ENCODE data around the gene AGRN. TPM values are rescaled to one million over a fixed set of nuclear protein-coding genes. Genes with fewer than 3 reads are reported as not detected.
"Not testable (repeated sequence)": the region's sequence is repeated elsewhere in the genome, so short reads cannot be mapped to it uniquely, and the experiment has no call there.

The AGRN gene
- total RNA-seq, 2 experiments from 2014 or later: 12.4 to 14.6 TPM

- no peak overlapping the region for H3K4me3 Mint-ChIP-seq
- ChIA-PET POLR2A (no interaction called here), CTCF (no interaction called here)
- H3K36me3 Mint-ChIP-seq (ENCODE audit: low read depth): peaks cover 12% of the 10 kb centered on the region
- H3K27ac Mint-ChIP-seq: no peak overlapping the region
- DNase-seq (no peak), ATAC-seq (no peak)
- H3K27me3 Mint-ChIP-seq (ENCODE audit: low read depth): no peaks in the 10 kb centered on the region
- peaks cover 4% of the 10 kb centered on the region for H3K9me3 Mint-ChIP-seq (ENCODE audit: insufficient read depth)
- peaks cover 3% of the 10 kb centered on the region for H3K4me1 Mint-ChIP-seq (ENCODE audit: low read depth)
These were observed 71.6 kb downstream of the AGRN start for GRCh38 chr1:1091344-1092148.

- H3K9me3 Mint-ChIP-seq (ENCODE audit: insufficient read depth): peaks cover 4% of the 10 kb centered on the region
- H3K27ac Mint-ChIP-seq: no peak overlapping the region
- ATAC-seq (no peak), DNase-seq (no peak)
- no peaks in the 10 kb centered on the region for H3K27me3 Mint-ChIP-seq (ENCODE audit: low read depth)
- ChIA-PET POLR2A (no interaction called here), CTCF (interaction anchor here (1.0 kb wide), 1 partner anchor 28 kb away, joined by 4 read pairs; no protein-coding TSS in a partner anchor)
- no peak overlapping the region for H3K4me3 Mint-ChIP-seq
- peaks cover 3% of the 10 kb centered on the region for H3K4me1 Mint-ChIP-seq (ENCODE audit: low read depth)
- H3K36me3 Mint-ChIP-seq (ENCODE audit: low read depth): peaks cover 13% of the 10 kb centered on the region
These were observed 72.4 kb downstream of the AGRN start for GRCh38 chr1:1092149-1092855.

DNA sequence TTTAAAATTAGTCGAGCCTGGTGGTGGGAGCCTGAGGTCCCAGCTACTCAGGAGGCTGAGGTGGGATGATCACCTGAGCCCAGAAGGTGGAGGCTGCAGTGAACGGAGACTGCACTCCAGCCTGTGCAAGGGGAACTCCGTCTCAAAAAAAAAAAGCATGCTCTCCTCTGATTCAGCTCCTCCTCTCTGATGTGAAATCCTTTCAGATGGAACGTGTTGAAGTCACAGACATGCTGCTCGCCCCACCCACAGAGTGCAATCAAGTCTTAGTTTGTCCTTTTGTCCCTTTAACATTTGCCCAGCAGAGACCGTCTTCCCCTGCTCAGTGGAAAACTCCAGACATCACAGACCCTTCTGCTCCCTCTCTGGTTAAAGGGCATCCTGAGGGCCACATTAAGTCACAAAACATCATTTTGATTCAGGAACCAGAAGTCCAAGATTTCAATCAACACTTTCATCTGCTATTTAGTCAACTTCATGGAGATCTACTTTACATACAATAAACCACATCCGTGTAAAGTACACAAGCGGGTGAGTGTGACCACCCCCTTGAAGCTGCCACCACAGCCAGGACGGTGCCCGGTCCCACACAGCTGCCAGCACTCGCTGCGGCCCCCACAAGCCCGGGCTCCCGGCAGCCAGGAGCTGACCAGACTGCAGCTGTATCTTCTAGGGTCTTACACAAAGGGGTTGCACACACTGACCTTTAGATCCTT is 73.1 kb downstream of the AGRN start:
- CTCF ChIA-PET: interaction anchor here (1.0 kb wide), 1 partner anchor 29 kb away, joined by 4 read pairs; no protein-coding TSS in a partner anchor
- H3K9me3 Mint-ChIP-seq (ENCODE audit: insufficient read depth): peaks cover 4% of the 10 kb centered on the region
- ATAC-seq (no peak), DNase-seq (no peak)
- peaks cover 16% of the 10 kb centered on the region for H3K36me3 Mint-ChIP-seq (ENCODE audit: low read depth)
- H3K4me1 Mint-ChIP-seq (ENCODE audit: low read depth): peaks cover 4% of the 10 kb centered on the region
- POLR2A ChIA-PET: no interaction called here
- no peak overlapping the region for H3K4me3 Mint-ChIP-seq
- H3K27me3 Mint-ChIP-seq (ENCODE audit: low read depth): no peaks in the 10 kb centered on the region
- H3K27ac Mint-ChIP-seq: no peak overlapping the region

- no peak for ATAC-seq
- DNase-seq: no peak
- no peak overlapping the region for H3K27ac Mint-ChIP-seq
- no peak overlapping the region for H3K4me3 Mint-ChIP-seq
- ChIA-PET POLR2A (no interaction called here), CTCF (no interaction called here)
- H3K4me1 Mint-ChIP-seq (ENCODE audit: low read depth): peaks cover 9% of the 10 kb centered on the region
- no peaks in the 10 kb centered on the region for H3K27me3 Mint-ChIP-seq (ENCODE audit: low read depth)
- H3K36me3 Mint-ChIP-seq (ENCODE audit: low read depth): peaks cover 20% of the 10 kb centered on the region
- peaks cover 4% of the 10 kb centered on the region for H3K9me3 Mint-ChIP-seq (ENCODE audit: insufficient read depth)
These were observed 73.7 kb downstream of the AGRN start for GRCh38 chr1:1093610-1093943.

GRCh38 chr1:1094981-1095380 is 75.1 kb downstream of the AGRN start:
- Mint-ChIP-seq H3K27ac (no peak overlapping the region), H3K27me3 (ENCODE audit: low read depth) (no peaks in the 10 kb centered on the region), H3K4me3 (no peak overlapping the region), H3K4me1 (ENCODE audit: low read depth) (peaks cover 23% of the 10 kb centered on the region), H3K36me3 (ENCODE audit: low read depth) (peaks cover 31% of the 10 kb centered on the region), H3K9me3 (ENCODE audit: insufficient read depth) (peaks cover 18% of the 10 kb centered on the region)
- DNase-seq: no peak
- ATAC-seq: no peak
- ChIA-PET CTCF (no interaction called here), POLR2A (no interaction called here)

DNA sequence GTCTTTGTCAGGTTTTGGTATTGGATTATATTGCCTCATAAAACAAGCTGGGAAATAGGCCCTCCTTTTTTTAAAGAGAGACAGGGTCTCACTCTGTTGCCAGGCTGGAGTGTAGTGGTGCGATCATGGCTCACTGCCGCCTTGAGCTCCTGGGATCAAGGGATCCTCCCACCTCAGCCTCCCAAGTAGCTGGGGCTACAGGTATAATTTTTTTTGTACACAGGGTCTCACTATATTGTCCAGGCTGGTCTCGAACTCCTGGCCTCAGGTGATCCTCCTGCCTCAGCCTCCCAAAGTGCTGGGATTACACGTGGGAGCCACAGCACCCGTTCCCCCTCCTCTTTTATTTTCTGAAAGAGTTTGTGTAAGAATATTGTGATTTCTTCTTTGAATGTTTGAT is 76.2 kb downstream of the AGRN start:
- ATAC-seq; H3K27me3 Mint-ChIP-seq (ENCODE audit: low read depth); DNase-seq; H3K4me3 Mint-ChIP-seq; H3K27ac Mint-ChIP-seq; CTCF ChIA-PET: not testable (repeated sequence)
- Mint-ChIP-seq H3K4me1 (ENCODE audit: low read depth) (peaks cover 33% of the 10 kb centered on the region), H3K9me3 (ENCODE audit: insufficient read depth) (peaks cover 28% of the 10 kb centered on the region), H3K36me3 (ENCODE audit: low read depth) (peaks cover 37% of the 10 kb centered on the region)
- POLR2A ChIA-PET: interaction anchor here (1.0 kb wide), 1 partner anchor 40 kb away, joined by 3 read pairs; no protein-coding TSS in a partner anchor

DNA sequence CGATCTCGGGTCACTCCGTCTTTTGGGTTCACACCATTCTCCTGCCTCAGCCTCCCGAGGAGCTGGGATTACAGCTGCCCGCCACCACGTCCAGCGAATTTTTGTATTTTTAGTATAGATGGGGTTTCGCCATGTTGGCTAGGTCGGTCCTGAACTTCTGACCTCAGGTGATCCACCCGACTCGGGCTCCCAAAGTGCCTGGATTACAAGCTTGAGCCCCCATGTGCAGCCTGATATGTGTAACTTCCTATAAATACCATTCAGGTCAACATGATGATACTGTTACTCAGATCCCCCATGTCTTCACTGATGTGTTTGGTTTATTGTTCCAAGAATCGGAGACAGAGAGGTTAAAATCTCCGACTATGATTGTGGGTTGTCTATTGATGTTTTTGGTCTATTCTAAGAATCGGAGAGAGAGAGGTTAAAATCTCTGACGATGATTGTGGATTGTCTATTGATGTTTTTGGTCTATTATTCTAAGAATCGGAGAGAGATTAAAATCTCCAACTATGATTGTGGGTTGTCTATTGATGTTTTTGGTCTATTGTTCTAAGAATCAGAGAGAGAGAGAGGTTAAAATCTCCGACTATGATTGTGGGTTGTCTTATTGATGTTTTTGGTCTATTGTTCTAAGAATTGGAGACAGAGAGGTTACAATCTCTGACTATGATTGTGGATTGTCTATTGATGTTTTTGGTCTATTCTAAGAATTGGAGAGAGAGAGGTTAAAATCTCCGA is 78.9 kb downstream of the AGRN start:
- POLR2A ChIA-PET: interaction anchor here (1.2 kb wide), 1 partner anchor 8 kb away, joined by 3 read pairs; no protein-coding TSS in a partner anchor
- H3K9me3 Mint-ChIP-seq (ENCODE audit: insufficient read depth): peaks cover 36% of the 10 kb centered on the region
- H3K27ac Mint-ChIP-seq: peak overlapping the region; percentile 91
- H3K4me3 Mint-ChIP-seq: peak overlapping the region; percentile 38
- CTCF ChIA-PET: no interaction called here
- DNase-seq: no peak
- H3K36me3 Mint-ChIP-seq (ENCODE audit: low read depth): peaks cover 52% of the 10 kb centered on the region
- ATAC-seq: peak; percentile 70
- no peaks in the 10 kb centered on the region for H3K27me3 Mint-ChIP-seq (ENCODE audit: low read depth)
- H3K4me1 Mint-ChIP-seq (ENCODE audit: low read depth): peaks cover 43% of the 10 kb centered on the region

GRCh38 chr1:1099506-1100183 is 79.7 kb downstream of the AGRN start:
- peak overlapping the region; percentile 38 for H3K4me3 Mint-ChIP-seq
- ChIA-PET POLR2A (no interaction called here), CTCF (no interaction called here)
- H3K4me1 Mint-ChIP-seq (ENCODE audit: low read depth): peaks cover 51% of the 10 kb centered on the region
- H3K27me3 Mint-ChIP-seq (ENCODE audit: low read depth): no peaks in the 10 kb centered on the region
- peaks cover 60% of the 10 kb centered on the region for H3K36me3 Mint-ChIP-seq (ENCODE audit: low read depth)
- H3K9me3 Mint-ChIP-seq (ENCODE audit: insufficient read depth): peaks cover 36% of the 10 kb centered on the region
- ATAC-seq (no peak), DNase-seq (no peak)
- H3K27ac Mint-ChIP-seq: peak overlapping the region; percentile 91

DNA sequence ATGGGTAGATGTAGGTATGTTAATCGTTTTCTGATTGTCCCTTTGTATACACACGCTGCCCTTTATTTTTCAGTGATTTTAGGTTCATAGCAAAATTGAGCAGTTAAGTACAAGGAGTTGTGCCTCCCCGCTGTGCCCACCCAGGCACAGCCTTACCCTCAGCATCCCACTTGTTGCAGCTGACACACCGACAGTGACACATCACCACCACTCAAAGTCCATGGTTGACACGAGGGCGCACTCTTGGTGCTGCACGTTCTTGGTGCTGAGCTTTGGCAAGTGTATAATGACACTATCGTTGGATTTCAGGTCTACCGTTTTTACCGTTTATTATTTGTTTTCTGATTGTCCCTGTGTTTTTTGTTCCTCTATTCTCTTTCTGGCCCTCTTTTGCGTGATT is 80.4 kb downstream of the AGRN start:
- no peak for ATAC-seq
- Mint-ChIP-seq H3K4me1 (ENCODE audit: low read depth) (peaks cover 54% of the 10 kb centered on the region), H3K9me3 (ENCODE audit: insufficient read depth) (peaks cover 36% of the 10 kb centered on the region), H3K27ac (no peak overlapping the region), H3K36me3 (ENCODE audit: low read depth) (peaks cover 61% of the 10 kb centered on the region), H3K27me3 (ENCODE audit: low read depth) (no peaks in the 10 kb centered on the region), H3K4me3 (no peak overlapping the region)
- ChIA-PET POLR2A (no interaction called here), CTCF (interaction anchor here (1.5 kb wide), 1 partner anchor 22 kb away, joined by 3 read pairs; no protein-coding TSS in a partner anchor)
- no peak for DNase-seq

- H3K27me3 Mint-ChIP-seq (ENCODE audit: low read depth): no peaks in the 10 kb centered on the region
- H3K27ac Mint-ChIP-seq: no peak overlapping the region
- CTCF ChIA-PET: interaction anchor here (0.8 to 1.5 kb wide), 4 partner anchors 15 to 117 kb away, joined by 3 read pairs; partner anchors contain the start of gene C1orf159
- H3K4me1 Mint-ChIP-seq (ENCODE audit: low read depth): peaks cover 56% of the 10 kb centered on the region
- peaks cover 38% of the 10 kb centered on the region for H3K9me3 Mint-ChIP-seq (ENCODE audit: insufficient read depth)
- DNase-seq (no peak), ATAC-seq (no peak)
- peaks cover 61% of the 10 kb centered on the region for H3K36me3 Mint-ChIP-seq (ENCODE audit: low read depth)
- no peak overlapping the region for H3K4me3 Mint-ChIP-seq
- POLR2A ChIA-PET: interaction anchor here (1.0 kb wide), 1 partner anchor 12 kb away, joined by 3 read pairs; no protein-coding TSS in a partner anchor
These were observed 81.6 kb downstream of the AGRN start for GRCh38 chr1:1101503-1101902.

DNA sequence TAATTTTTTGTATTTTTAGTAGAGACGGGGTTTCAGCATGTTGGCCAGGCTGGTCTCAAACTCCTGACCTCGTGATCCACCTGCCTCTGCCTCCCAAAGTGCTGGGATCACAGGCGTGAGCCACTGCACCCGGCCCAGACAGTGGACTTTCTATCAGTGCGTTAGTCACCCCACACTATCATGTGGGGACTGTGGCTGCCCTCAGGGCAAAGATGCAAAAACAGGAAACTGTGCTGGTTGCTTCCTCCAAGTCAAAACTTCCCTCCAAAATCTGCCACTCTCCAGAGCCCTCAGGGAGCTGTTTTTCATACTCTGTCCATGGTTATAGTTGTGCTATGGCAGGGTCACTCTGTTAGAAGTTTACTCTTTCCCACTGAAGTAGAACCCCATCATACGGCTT is 84.2 kb downstream of the AGRN start:
- peak; percentile 23 for ATAC-seq
- peaks cover 31% of the 10 kb centered on the region for H3K9me3 Mint-ChIP-seq (ENCODE audit: insufficient read depth)
- H3K4me3 Mint-ChIP-seq: peak overlapping the region; percentile 7
- DNase-seq: peak; percentile 48
- peak overlapping the region; percentile 61 for H3K27ac Mint-ChIP-seq
- H3K4me1 Mint-ChIP-seq (ENCODE audit: low read depth): peaks cover 52% of the 10 kb centered on the region
- H3K27me3 Mint-ChIP-seq (ENCODE audit: low read depth); CTCF ChIA-PET; POLR2A ChIA-PET: not testable (repeated sequence)
- H3K36me3 Mint-ChIP-seq (ENCODE audit: low read depth): peaks cover 55% of the 10 kb centered on the region
